ENCODE measurements around the gene SHISAL2B.

DNA sequence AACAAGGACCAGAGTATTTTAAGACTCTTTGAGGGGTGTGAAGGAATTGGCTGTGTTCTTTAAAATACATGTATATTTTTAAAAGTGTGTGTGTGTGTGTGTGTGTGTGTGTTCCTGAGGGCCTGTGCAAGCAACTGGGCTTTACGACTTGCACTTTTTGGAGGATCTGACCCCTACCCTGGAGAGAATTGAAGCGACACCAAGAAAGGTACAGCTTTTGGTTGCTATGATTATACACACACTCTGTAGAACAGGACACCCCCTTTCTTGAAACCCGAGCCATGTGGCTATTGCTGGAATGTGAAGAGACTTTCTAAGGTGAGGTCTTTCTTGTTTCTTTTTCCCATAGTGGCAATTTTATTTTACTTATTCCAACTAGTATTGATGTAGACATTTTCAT is 988 bp downstream of the SHISAL2B start:
- no peak for TF ChIP-seq CTCF (IDR thresholded peaks at IDR 0.05)
- no peak for TF ChIP-seq POLR2A (IDR thresholded peaks at IDR 0.05)
